ENCODE results near the gene TMEM40.

- TF ChIP-seq CTCF (IDR thresholded peaks at IDR 0.05 in 4 of 5, conservative IDR thresholded peaks at IDR 0.05 in 1 of 5) (no peak), POLR2A (IDR thresholded peaks at IDR 0.05) (no peak)
These were observed 7.0 kb downstream of the TMEM40 start for GRCh38 chr3:12752102-12752501.
